IMR-90 (cell line): Measurements from ENCODE around the gene CTCFL. TPM values are rescaled to one million over a fixed set of nuclear protein-coding genes. Genes with fewer than 3 reads are reported as not detected.

ENCODE experiments used
- ATAC-seq: fragments of 200-7000 bp; cut with Tn5 transposase; 2 replicates; pipeline ENCODE4 v1.9.1; 2020; ENCODE audit warnings: low read depth, mild to moderate bottlenecking, moderate library complexity
- BruUV-seq: library from RNA; stranded (reverse); fragments of 400-500 nt; replicated peaks from 2 replicates; lab custom pipeline; 2021; lab: Mats Ljungman, UMichigan
- CTCF ChIA-PET: fragments of 300-600 bp; formaldehyde crosslinking; extraction: SDS; loops from one replicate; lab custom pipeline; 2021; ENCODE audit warnings: antibody characterized with exemption; lab: Yijun Ruan, JAX
- POLR2A ChIA-PET: fragments of 300-600 bp; sonication (Branson Sonifier 250); formaldehyde crosslinking; loops from one replicate; lab custom pipeline; 2022; ENCODE audit warnings: antibody characterized with exemption; ENCODE audit not compliant: unreplicated experiment; lab: Charles Lee
- DNase-seq: peaks from one replicate; pipeline ENCODE4 v3.0.0; 2013
- H2AFZ ChIP-seq: replicated peaks from 2 replicates; pipeline ENCODE3; 2013; ENCODE audit warnings: low read length, mild to moderate bottlenecking; ENCODE audit not compliant: poor library complexity
- H2AK5ac ChIP-seq: 2 replicates; pipeline ENCODE4 v1.6.1; 2013; ENCODE audit warnings: low read depth, low read length, inconsistent platforms
- H2AK9ac ChIP-seq: replicated peaks from 2 replicates; pipeline ENCODE3; 2013; ENCODE audit warnings: mild to moderate bottlenecking, low read depth, low read length, moderate library complexity; ENCODE audit not compliant: poor library complexity
- H2BK120ac ChIP-seq: 2 replicates; pipeline ENCODE4 v1.6.1; 2013; ENCODE audit warnings: low read depth, low read length, inconsistent platforms
- H2BK15ac ChIP-seq: 3 replicates; pipeline ENCODE4 v1.6.1; 2013; ENCODE audit warnings: low read depth, low read length, inconsistent platforms
- H2BK20ac ChIP-seq: 2 replicates; pipeline ENCODE4 v1.6.1; 2013; ENCODE audit warnings: low read depth, mild to moderate bottlenecking, inconsistent platforms, low read length, moderate library complexity
- H2BK5ac ChIP-seq: 2 replicates; pipeline ENCODE4 v1.6.1; 2013; ENCODE audit warnings: mild to moderate bottlenecking, low read depth, low read length, inconsistent platforms; ENCODE audit not compliant: poor library complexity, severe bottlenecking
- H3K14ac ChIP-seq: replicated peaks from 2 replicates; pipeline ENCODE4 v1.6.1; 2013; ENCODE audit warnings: low read depth, low read length, inconsistent platforms
- H3K18ac ChIP-seq: 2 replicates; pipeline ENCODE4 v1.6.1; 2013; ENCODE audit warnings: low read depth, low read length, control low read depth
- H3K23ac ChIP-seq: 2 replicates; pipeline ENCODE4 v1.6.1; 2013; ENCODE audit warnings: low read depth, low read length, inconsistent platforms
- H3K27ac ChIP-seq: 2 replicates; pipeline ENCODE4 v1.5.1; 2013; ENCODE audit warnings: mild to moderate bottlenecking, control low read depth, low read length; ENCODE audit not compliant: insufficient read depth
- H3K27me3 ChIP-seq: 2 replicates; pipeline ENCODE4 v1.6.1; 2013; ENCODE audit warnings: low read length; ENCODE audit not compliant: control insufficient read depth, insufficient read depth
- H3K36me3 ChIP-seq: 2 replicates; pipeline ENCODE4 v1.6.1; 2013; ENCODE audit warnings: low read length, mixed read lengths; ENCODE audit not compliant: control insufficient read depth, insufficient read depth
- H3K4ac ChIP-seq: 2 replicates; pipeline ENCODE4 v1.6.1; 2013; ENCODE audit warnings: low read depth, low read length, inconsistent platforms
- H3K4me1 ChIP-seq: 2 replicates; pipeline ENCODE4 v1.6.1; 2013; ENCODE audit warnings: low read length, mixed read lengths; ENCODE audit not compliant: control insufficient read depth, insufficient read depth
- H3K4me2 ChIP-seq: 2 replicates; pipeline ENCODE4 v1.6.1; 2013; ENCODE audit warnings: low read depth, mild to moderate bottlenecking, control low read depth, low read length, moderate library complexity
- H3K4me3 ChIP-seq: 2 replicates; pipeline ENCODE4 v1.5.1; 2013; ENCODE audit warnings: low read depth, mild to moderate bottlenecking, control low read depth, low read length, moderate library complexity; ENCODE audit not compliant: insufficient read depth
- H3K56ac ChIP-seq: 2 replicates; pipeline ENCODE4 v1.6.1; 2013; ENCODE audit warnings: low read length, inconsistent platforms; ENCODE audit not compliant: insufficient read depth; ENCODE audit errors: extremely low read depth
- H3K79me1 ChIP-seq, 2 experiments: 2 replicates each; pipeline ENCODE4 v1.6.1; 2013; ENCODE audit warnings: low read length in 2 of 2, inconsistent platforms in 1 of 2, low read depth in 1 of 2
- H3K9ac ChIP-seq: 2 replicates; pipeline ENCODE4 v1.6.1; 2013; ENCODE audit warnings: low read depth, low read length, control low read depth
- H3K9me1 ChIP-seq: 2 replicates; pipeline ENCODE4 v1.6.1; 2013; ENCODE audit warnings: low read length, inconsistent platforms; ENCODE audit not compliant: insufficient read depth
- H3K9me3 ChIP-seq: 2 replicates; pipeline ENCODE4 v1.6.1; 2013; ENCODE audit warnings: low read length; ENCODE audit not compliant: control insufficient read depth, insufficient read depth
- H4K20me1 ChIP-seq: 2 replicates; pipeline ENCODE4 v1.6.1; 2013; ENCODE audit warnings: low read length, inconsistent platforms; ENCODE audit not compliant: insufficient read depth
- H4K5ac ChIP-seq: 2 replicates; pipeline ENCODE4 v1.6.1; 2013; ENCODE audit warnings: mild to moderate bottlenecking, low read depth, low read length, control low read depth
- H4K8ac ChIP-seq, 2 experiments: 2 replicates each; pipeline ENCODE4 v1.6.1; 2013; ENCODE audit warnings: low read depth in 2 of 2, low read length in 2 of 2, control low read depth in 1 of 2, inconsistent platforms in 1 of 2
- H4K91ac ChIP-seq: 2 replicates; pipeline ENCODE4 v1.6.1; 2013; ENCODE audit warnings: low read depth, low read length, inconsistent platforms; ENCODE audit not compliant: insufficient read depth
- POLR2A ChIP-seq: IDR thresholded peaks from 2 replicates; pipeline ENCODE4 v1.6.1; 2012; ENCODE audit warnings: mild to moderate bottlenecking, low read depth, low read length
- WGBS, 2 experiments: methylation state at CpG; one replicate each; pipeline versions ENCODE4 v1.1.5 to v1.1.7; 2013; ENCODE audit warnings: missing lambda C conversion rate in 2 of 2; ENCODE audit not compliant: insufficient read length in 1 of 2; ENCODE audit errors: extremely low coverage in 2 of 2; 5-methylcytosine and 5-hydroxymethylcytosine counted together
- dilution Hi-C: fragments of 300-500 bp; cut with HindIII; formaldehyde crosslinking; loops from one replicate; pipeline ENCODE4 v1.14.3; 2018; ENCODE audit warnings: low sequenced_read_pairs; ENCODE audit not compliant: unreplicated experiment
- in situ Hi-C: fragments of 300-500 bp; cut with MboI; formaldehyde crosslinking; loops from 3 replicates; pipeline ENCODE4 v1.14.3; 2019; ENCODE audit warnings: low sequenced_read_pairs, inconsistent platforms, mixed read lengths
- intact Hi-C: fragments of 100-400 bp; cut with micrococcal nuclease; formaldehyde crosslinking; loops from 2 replicates; pipeline ENCODE4 v1.10.0; 2022
- polyA plus RNA-seq, 3 experiments: library from polyadenylated mRNA; depleted of rRNA; stranded (reverse); fragments of >200 nt; gene quantifications; 2 replicates each; pipeline ENCODE4 v1.2.3, GENCODE V29; 2012; ENCODE audit warnings: low replicate concordance in 1 of 3
- total RNA-seq: library from RNA; depleted of rRNA; stranded (reverse); fragments of >200 nt; gene quantifications from 2 replicates; pipeline ENCODE4 v1.2.3, GENCODE V29; 2012

Gene CTCFL
- total and polyA plus RNA-seq, 2 of the 4 experiments (the other 2 are of a cell fraction): not detected

DNA sequence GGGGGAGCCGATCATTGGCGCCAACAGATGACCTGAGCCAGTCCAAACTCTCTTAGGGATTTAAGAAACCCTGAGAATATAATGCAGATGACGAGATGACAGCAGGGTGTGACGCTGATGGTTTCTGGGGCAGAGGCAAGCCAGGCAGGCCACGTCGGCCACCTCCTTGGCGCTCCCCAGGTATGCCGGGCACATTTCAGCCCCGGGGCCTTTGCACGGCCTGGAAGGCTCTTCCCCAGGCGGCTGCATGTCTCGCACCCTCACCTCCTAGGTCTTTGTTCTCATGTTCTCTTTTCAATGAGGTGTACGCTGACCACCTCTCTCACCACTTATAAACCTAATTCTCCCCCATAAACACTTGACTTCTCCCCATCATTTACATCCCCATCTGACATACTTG lies 68.8 kb downstream of the CTCFL start:
- Histone ChIP-seq H3K14ac (no peak overlapping the region), H3K18ac (no peak overlapping the region), H3K4me1 (no peaks in the 10 kb centered on the region), H3K27ac (no peak overlapping the region), H4K20me1 (no peaks in the 10 kb centered on the region), H2AK5ac (no peak overlapping the region), H3K9me3 (peaks cover 3% of the 10 kb centered on the region; the same call in 1 of the 2 replicates), H2BK20ac (no peak overlapping the region), H3K36me3 (no peaks in the 10 kb centered on the region), H2AK9ac (no peak overlapping the region), H3K27me3 (peaks cover 28% of the 10 kb centered on the region), H3K56ac (no peak overlapping the region), H2BK15ac (no peak overlapping the region), H2AFZ (no peak overlapping the region), H3K9me1 (no peaks in the 10 kb centered on the region), H2BK120ac (no peak overlapping the region), H2BK5ac (no peak overlapping the region), H3K4me3 (no peak overlapping the region), H4K5ac (no peak overlapping the region), H3K4me2 (no peak overlapping the region), H4K8ac (no peak overlapping the region), H3K9ac (no peak overlapping the region), H3K79me1 (no peaks in the 10 kb centered on the region), H4K91ac (no peak overlapping the region), H3K4ac (no peak overlapping the region), H3K23ac (no peak overlapping the region)
- DNase-seq (no peak), ATAC-seq (no peak)
- dilution Hi-C loops: no loop called here
- CTCF ChIA-PET: no interaction called here
- intact Hi-C loops: no loop called here
- 76% methylated on average over 10 of the region's 13 CpGs; no CpG with 5 or more reads in 1 of the 2 experiments for WGBS, 2 experiments
- in situ Hi-C loops: no loop called here
- no peak for TF ChIP-seq POLR2A
- no TSS peak for BruUV-seq
- POLR2A ChIA-PET: no interaction called here
